ENCODE data around the gene PTPRN2. TPM values are rescaled to one million over a fixed set of nuclear protein-coding genes. Genes with fewer than 3 reads are reported as not detected.

The PTPRN2 gene
- total and polyA plus RNA-seq, 8 donors: 12.2 to 49.2 (median 31.8) TPM

- Histone ChIP-seq H3K4me3 (no peak overlapping the region), H3K4me1 (no peaks in the 10 kb centered on the region), H3K9me3 (no peaks in the 10 kb centered on the region), H3K36me3 (no peaks in the 10 kb centered on the region), H3K27me3 (no peaks in the 10 kb centered on the region), H3K27ac (no peak overlapping the region)
- no peak for FAIRE-seq
- DNase-seq: peak in 1 of 6 donors; percentile 34
- TF ChIP-seq CTCF (IDR thresholded peaks at IDR 0.05): no peak
- WGBS, 2 donors: 92 to 94% methylated on average over 13 of the region's 13 CpGs
- intact Hi-C loops (cut with DNase I): no loop called here
- no peak for ATAC-seq
Measured at GRCh38 chr7:158145370-158145769, 442.3 kb downstream of the PTPRN2 start.

- 90 to 93% methylated on average over 34 of the region's 34 CpGs for WGBS, 2 donors
- Histone ChIP-seq H3K9me3 (no peaks in the 10 kb centered on the region), H3K4me1 (no peaks in the 10 kb centered on the region), H3K36me3 (no peaks in the 10 kb centered on the region), H3K27ac (no peak overlapping the region), H3K4me3 (no peak overlapping the region), H3K27me3 (no peaks in the 10 kb centered on the region)
- ATAC-seq (no peak), DNase-seq (peak in 1 of 6 donors; percentile 58), FAIRE-seq (no peak)
- intact Hi-C loops (cut with DNase I): no loop called here
- no peak for TF ChIP-seq CTCF (IDR thresholded peaks at IDR 0.05)
Measured at GRCh38 chr7:158143196-158144120, 444.2 kb downstream of the PTPRN2 start.

- Histone ChIP-seq H3K27ac (no peak overlapping the region), H3K27me3 (no peaks in the 10 kb centered on the region), H3K36me3 (no peaks in the 10 kb centered on the region), H3K4me3 (no peak overlapping the region), H3K4me1 (no peaks in the 10 kb centered on the region), H3K9me3 (no peaks in the 10 kb centered on the region)
- intact Hi-C loops (cut with DNase I): no loop called here
- no peak for ATAC-seq
- no peak for FAIRE-seq
- WGBS, 2 donors: 84 to 88% methylated on average over 12 of the region's 12 CpGs
- TF ChIP-seq CTCF (IDR thresholded peaks at IDR 0.05): no peak
- DNase-seq: no peak
Measured at GRCh38 chr7:158142657-158143056, 445.0 kb downstream of the PTPRN2 start.

GRCh38 chr7:158141806-158142518 lies 445.7 kb downstream of the PTPRN2 start:
- no peaks in the 10 kb centered on the region for H3K4me1 ChIP-seq
- 84 to 94% methylated on average over 39 of the region's 39 CpGs for WGBS, 2 donors
- no peak for TF ChIP-seq CTCF (IDR thresholded peaks at IDR 0.05)
- H3K4me3 ChIP-seq: no peak overlapping the region
- DNase-seq (peak in 1 of 6 donors; percentile 66), FAIRE-seq (no peak), ATAC-seq (no peak)
- intact Hi-C loops (cut with DNase I): no loop called here
- no peaks in the 10 kb centered on the region for H3K9me3 ChIP-seq
- H3K27ac ChIP-seq: no peak overlapping the region
- H3K36me3 ChIP-seq: no peaks in the 10 kb centered on the region
- no peaks in the 10 kb centered on the region for H3K27me3 ChIP-seq
